H1 (cell line): Measurements from ENCODE around the gene HDAC9. TPM values are rescaled to one million over a fixed set of nuclear protein-coding genes. Genes with fewer than 3 reads are reported as not detected.

Experiments
- CHD1 ChIP-seq: IDR thresholded peaks from 2 replicates; pipeline ENCODE4 v1.6.1; 2012; ENCODE audit warnings: low read depth, low read length, improper control_type of control experiment
- CHD2 ChIP-seq: IDR thresholded peaks from 2 replicates; pipeline ENCODE4 v1.6.1; 2012; ENCODE audit warnings: low read length, improper control_type of control experiment
- GABPA ChIP-seq: IDR thresholded peaks from 2 replicates; pipeline ENCODE4 v1.6.1; 2011; ENCODE audit warnings: mild to moderate bottlenecking, low read length, moderate library complexity, borderline replicate concordance; ENCODE audit not compliant: insufficient read depth
- HDAC6 ChIP-seq: IDR thresholded peaks from one replicate; pipeline ENCODE4 v1.7.1; 2012; ENCODE audit warnings: low read depth, mild to moderate bottlenecking, inconsistent platforms, low read length, moderate library complexity
- JUND ChIP-seq: IDR thresholded peaks from 2 replicates; pipeline ENCODE4 v1.6.1; 2011; ENCODE audit warnings: mild to moderate bottlenecking, improper control_type of control experiment, low read length
- POU5F1 ChIP-seq: IDR thresholded peaks from 2 replicates; pipeline ENCODE4 v1.6.1; 2011; ENCODE audit warnings: low read depth, mild to moderate bottlenecking, low read length, moderate library complexity
- RAD21 ChIP-seq, 2 experiments: IDR thresholded peaks in 1 of 2; conservative IDR thresholded peaks in 1 of 2; 2 replicates each; pipeline ENCODE4 v1.6.1; 2011; ENCODE audit warnings: low read depth in 2 of 2, low read length in 2 of 2, improper control_type of control experiment in 1 of 2, inconsistent platforms in 1 of 2, mild to moderate bottlenecking in 1 of 2, moderate library complexity in 1 of 2
- SP2 ChIP-seq: IDR thresholded peaks from 2 replicates; pipeline ENCODE4 v1.6.1; 2012; ENCODE audit warnings: mild to moderate bottlenecking, low read length, inconsistent platforms
- polyA plus RNA-seq, 7 experiments: library from polyadenylated mRNA; depleted of rRNA in 3 of 7; stranded (reverse) in 5 of 7; unstranded in 2 of 7; fragments of >200 nt in 5 of 7; fragments of 200-250 nt in 2 of 7; gene quantifications; 1 replicate in 5 of 7; 2 replicates in 1 of 7; 4 replicates in 1 of 7; pipeline versions ENCODE4 v1.2.1 to v1.2.3, GENCODE V29; 2011 to 2013; ENCODE audit warnings: missing spikeins in 2 of 7, mixed read lengths in 2 of 7
- total RNA-seq: library from RNA; stranded (reverse); fragmentation: NEBNext Ultra II Directional; extraction: Animal tissue kit (Norgen Biotek cat#: 25700); gene quantifications from 2 replicates; pipeline ENCODE4 v1.2.1, GENCODE V29; 2021
- TF ChIP-seq, protein P1 (sequence below): fragments of 300-600 bp; sonication (generic); IDR thresholded peaks from 2 replicates; pipeline ENCODE4 v1.7.1; 2012; ENCODE audit warnings: low read length, moderate library complexity, mild to moderate bottlenecking, inconsistent platforms; ENCODE audit not compliant: insufficient replicate concordance
- TF ChIP-seq, protein P2 (sequence below): IDR thresholded peaks from 2 replicates; pipeline ENCODE4 v1.6.1; 2012; ENCODE audit warnings: inconsistent platforms
- TF ChIP-seq, protein P3 (sequence below): IDR thresholded peaks from 2 replicates; pipeline ENCODE4 v1.6.1; 2012; ENCODE audit warnings: inconsistent platforms

The HDAC9 gene
- total and polyA plus RNA-seq, 2 of the 8 experiments (the other 6 are each of a cell fraction or from before 2014, with no cell fraction given): 9.5 to 13.1 TPM

DNA sequence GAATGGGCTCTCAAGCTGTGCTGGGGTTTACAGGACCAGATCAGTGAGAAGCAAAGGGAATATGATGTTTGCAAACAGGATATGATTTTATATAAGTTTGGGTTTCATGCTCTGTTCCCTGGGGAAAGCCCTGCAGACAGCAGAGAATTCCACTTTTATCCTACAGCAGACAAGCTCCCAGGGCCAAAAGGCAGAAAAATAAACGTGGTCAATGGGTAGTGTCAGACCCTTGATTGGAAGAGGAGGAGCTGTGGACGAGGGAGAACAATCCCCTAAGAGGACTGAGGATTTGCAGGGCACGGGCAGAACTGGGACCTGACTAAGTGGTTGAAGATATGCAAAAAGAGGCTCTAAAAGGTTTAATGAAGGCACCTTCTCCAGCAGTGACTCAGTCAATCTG is 275.3 kb downstream of the HDAC9 start (continued):
- TF ChIP-seq, protein P1, sequence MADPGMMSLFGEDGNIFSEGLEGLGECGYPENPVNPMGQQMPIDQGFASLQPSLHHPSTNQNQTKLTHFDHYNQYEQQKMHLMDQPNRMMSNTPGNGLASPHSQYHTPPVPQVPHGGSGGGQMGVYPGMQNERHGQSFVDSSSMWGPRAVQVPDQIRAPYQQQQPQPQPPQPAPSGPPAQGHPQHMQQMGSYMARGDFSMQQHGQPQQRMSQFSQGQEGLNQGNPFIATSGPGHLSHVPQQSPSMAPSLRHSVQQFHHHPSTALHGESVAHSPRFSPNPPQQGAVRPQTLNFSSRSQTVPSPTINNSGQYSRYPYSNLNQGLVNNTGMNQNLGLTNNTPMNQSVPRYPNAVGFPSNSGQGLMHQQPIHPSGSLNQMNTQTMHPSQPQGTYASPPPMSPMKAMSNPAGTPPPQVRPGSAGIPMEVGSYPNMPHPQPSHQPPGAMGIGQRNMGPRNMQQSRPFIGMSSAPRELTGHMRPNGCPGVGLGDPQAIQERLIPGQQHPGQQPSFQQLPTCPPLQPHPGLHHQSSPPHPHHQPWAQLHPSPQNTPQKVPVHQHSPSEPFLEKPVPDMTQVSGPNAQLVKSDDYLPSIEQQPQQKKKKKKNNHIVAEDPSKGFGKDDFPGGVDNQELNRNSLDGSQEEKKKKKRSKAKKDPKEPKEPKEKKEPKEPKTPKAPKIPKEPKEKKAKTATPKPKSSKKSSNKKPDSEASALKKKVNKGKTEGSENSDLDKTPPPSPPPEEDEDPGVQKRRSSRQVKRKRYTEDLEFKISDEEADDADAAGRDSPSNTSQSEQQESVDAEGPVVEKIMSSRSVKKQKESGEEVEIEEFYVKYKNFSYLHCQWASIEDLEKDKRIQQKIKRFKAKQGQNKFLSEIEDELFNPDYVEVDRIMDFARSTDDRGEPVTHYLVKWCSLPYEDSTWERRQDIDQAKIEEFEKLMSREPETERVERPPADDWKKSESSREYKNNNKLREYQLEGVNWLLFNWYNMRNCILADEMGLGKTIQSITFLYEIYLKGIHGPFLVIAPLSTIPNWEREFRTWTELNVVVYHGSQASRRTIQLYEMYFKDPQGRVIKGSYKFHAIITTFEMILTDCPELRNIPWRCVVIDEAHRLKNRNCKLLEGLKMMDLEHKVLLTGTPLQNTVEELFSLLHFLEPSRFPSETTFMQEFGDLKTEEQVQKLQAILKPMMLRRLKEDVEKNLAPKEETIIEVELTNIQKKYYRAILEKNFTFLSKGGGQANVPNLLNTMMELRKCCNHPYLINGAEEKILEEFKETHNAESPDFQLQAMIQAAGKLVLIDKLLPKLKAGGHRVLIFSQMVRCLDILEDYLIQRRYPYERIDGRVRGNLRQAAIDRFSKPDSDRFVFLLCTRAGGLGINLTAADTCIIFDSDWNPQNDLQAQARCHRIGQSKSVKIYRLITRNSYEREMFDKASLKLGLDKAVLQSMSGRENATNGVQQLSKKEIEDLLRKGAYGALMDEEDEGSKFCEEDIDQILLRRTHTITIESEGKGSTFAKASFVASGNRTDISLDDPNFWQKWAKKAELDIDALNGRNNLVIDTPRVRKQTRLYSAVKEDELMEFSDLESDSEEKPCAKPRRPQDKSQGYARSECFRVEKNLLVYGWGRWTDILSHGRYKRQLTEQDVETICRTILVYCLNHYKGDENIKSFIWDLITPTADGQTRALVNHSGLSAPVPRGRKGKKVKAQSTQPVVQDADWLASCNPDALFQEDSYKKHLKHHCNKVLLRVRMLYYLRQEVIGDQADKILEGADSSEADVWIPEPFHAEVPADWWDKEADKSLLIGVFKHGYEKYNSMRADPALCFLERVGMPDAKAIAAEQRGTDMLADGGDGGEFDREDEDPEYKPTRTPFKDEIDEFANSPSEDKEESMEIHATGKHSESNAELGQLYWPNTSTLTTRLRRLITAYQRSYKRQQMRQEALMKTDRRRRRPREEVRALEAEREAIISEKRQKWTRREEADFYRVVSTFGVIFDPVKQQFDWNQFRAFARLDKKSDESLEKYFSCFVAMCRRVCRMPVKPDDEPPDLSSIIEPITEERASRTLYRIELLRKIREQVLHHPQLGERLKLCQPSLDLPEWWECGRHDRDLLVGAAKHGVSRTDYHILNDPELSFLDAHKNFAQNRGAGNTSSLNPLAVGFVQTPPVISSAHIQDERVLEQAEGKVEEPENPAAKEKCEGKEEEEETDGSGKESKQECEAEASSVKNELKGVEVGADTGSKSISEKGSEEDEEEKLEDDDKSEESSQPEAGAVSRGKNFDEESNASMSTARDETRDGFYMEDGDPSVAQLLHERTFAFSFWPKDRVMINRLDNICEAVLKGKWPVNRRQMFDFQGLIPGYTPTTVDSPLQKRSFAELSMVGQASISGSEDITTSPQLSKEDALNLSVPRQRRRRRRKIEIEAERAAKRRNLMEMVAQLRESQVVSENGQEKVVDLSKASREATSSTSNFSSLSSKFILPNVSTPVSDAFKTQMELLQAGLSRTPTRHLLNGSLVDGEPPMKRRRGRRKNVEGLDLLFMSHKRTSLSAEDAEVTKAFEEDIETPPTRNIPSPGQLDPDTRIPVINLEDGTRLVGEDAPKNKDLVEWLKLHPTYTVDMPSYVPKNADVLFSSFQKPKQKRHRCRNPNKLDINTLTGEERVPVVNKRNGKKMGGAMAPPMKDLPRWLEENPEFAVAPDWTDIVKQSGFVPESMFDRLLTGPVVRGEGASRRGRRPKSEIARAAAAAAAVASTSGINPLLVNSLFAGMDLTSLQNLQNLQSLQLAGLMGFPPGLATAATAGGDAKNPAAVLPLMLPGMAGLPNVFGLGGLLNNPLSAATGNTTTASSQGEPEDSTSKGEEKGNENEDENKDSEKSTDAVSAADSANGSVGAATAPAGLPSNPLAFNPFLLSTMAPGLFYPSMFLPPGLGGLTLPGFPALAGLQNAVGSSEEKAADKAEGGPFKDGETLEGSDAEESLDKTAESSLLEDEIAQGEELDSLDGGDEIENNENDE: no peak
- TF ChIP-seq, protein P2, sequence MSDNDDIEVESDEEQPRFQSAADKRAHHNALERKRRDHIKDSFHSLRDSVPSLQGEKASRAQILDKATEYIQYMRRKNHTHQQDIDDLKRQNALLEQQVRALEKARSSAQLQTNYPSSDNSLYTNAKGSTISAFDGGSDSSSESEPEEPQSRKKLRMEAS: no peak
- TF ChIP-seq, protein P3, sequence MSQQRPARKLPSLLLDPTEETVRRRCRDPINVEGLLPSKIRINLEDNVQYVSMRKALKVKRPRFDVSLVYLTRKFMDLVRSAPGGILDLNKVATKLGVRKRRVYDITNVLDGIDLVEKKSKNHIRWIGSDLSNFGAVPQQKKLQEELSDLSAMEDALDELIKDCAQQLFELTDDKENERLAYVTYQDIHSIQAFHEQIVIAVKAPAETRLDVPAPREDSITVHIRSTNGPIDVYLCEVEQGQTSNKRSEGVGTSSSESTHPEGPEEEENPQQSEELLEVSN: no peak
- TF ChIP-seq JUND (no peak), SP2 (no peak), GABPA (no peak), POU5F1 (no peak), CHD1 (no peak), CHD2 (no peak), HDAC6 (no peak), RAD21 (IDR thresholded peaks at IDR 0.05 in 1 of 2, conservative IDR thresholded peaks at IDR 0.05 in 1 of 2; ENCODE audit: low read depth in 2 of 2, low read length in 2 of 2) (no peak)
